ENCODE measurements around the gene SLC24A4.

GRCh38 chr14:92460541-92460915 is 137.6 kb downstream of the SLC24A4 start:
- TF ChIP-seq CTCF (IDR thresholded peaks at IDR 0.05): no peak
- TF ChIP-seq POLR2A (IDR thresholded peaks at IDR 0.05): no peak
- no peak for TF ChIP-seq POLR2AphosphoS5 (IDR thresholded peaks at IDR 0.05; ENCODE audit: insufficient read depth in 1 of 2, low read depth in 1 of 2)

Measured in vagina (tissue), 2 donors.